ENCODE data around the gene TCAIM. TPM values are rescaled to one million over a fixed set of nuclear protein-coding genes. Genes with fewer than 3 reads are reported as not detected.

The TCAIM gene
- total and polyA plus RNA-seq, 9 of the 15 experiments (the other 6 are each of a cell fraction or from before 2014, with no cell fraction given): 19.7 to 53.3 (median 36.9) TPM

- TF ChIP-seq KLF6 (CRISPR knock-in tag; IDR thresholded peaks at IDR 0.05; ENCODE audit: borderline replicate concordance) (no peak; the same call in 1 of the 2 replicates), ARID2 (IDR thresholded peaks at IDR 0.05) (no peak), EGR1 (conservative IDR thresholded peaks at IDR 0.05) (peak; percentile 90), SFPQ (IDR thresholded peaks at IDR 0.05; ENCODE audit: low read depth, low read length) (no peak), FOXM1 (IDR thresholded peaks at IDR 0.05; ENCODE audit: low read depth) (peak; percentile 92), FOXM1 (CRISPR knock-in tag; IDR thresholded peaks at IDR 0.05; ENCODE audit: low read depth) (0 out of 2 replicates have a peak, but pooled peaks have one; percentile 81), ATF7 (IDR thresholded peaks at IDR 0.05) (peak; percentile 92), CUX1 (CRISPR knock-in tag; IDR thresholded peaks at IDR 0.05) (peak; percentile 51; the same call in 1 of the 2 replicates), TBP (optimal IDR thresholded peaks at IDR 0.05; ENCODE audit: low read depth, low read length) (peak; percentile 95), SIRT6 (IDR thresholded peaks at IDR 0.05; ENCODE audit: low read depth, low read length) (no peak), TFE3 (CRISPR knock-in tag; IDR thresholded peaks at IDR 0.05) (no peak), ZNF511 (CRISPR knock-in tag; IDR thresholded peaks at IDR 0.05) (peak; percentile 75; the same call in 1 of the 2 replicates), ATF4 (CRISPR knock-in tag; IDR thresholded peaks at IDR 0.05) (no peak), SAFB2 (IDR thresholded peaks at IDR 0.05; ENCODE audit: borderline replicate concordance, low read depth, low read length, severe bottlenecking) (no peak), ZNF76 (CRISPR knock-in tag; IDR thresholded peaks at IDR 0.05; ENCODE audit: borderline replicate concordance) (no peak)
Observed at GRCh38 chr3:44439499-44440295, 101.1 kb downstream of the TCAIM start (continued).

Measured in K562 (cell line).